Activated T-helper 1 cell treated with anti-CD3 and anti-CD28 coated beads, Interleukin-12 subunit alpha, Interleukin-12 subunit beta, Interleukin-2, Interleukin-4 antibody, amounts not matched to agents 30 ng/mL and 10 ng/mL and 1 ng/mL, durations not matched to agents 14 hours and 24 hours and 36 hours (primary cell): ENCODE data around the gene IFT20. TPM values are rescaled to one million over a fixed set of nuclear protein-coding genes. Genes with fewer than 3 reads are reported as not detected.

Source experiments
- DNase-seq: peaks from one replicate; pipeline ENCODE4 v3.0.0; 2021; ENCODE audit warnings: low spot score
- H3K27ac Mint-ChIP-seq: one replicate; pipeline ENCODE4 v1.8.0; 2021; ENCODE audit warnings: mild to moderate bottlenecking, mixed read lengths
- H3K27me3 Mint-ChIP-seq: one replicate; pipeline ENCODE4 v1.8.0; 2022; ENCODE audit warnings: mild to moderate bottlenecking, moderate library complexity, mixed read lengths; ENCODE audit not compliant: insufficient read depth
- H3K36me3 Mint-ChIP-seq: one replicate; pipeline ENCODE4 v1.8.0; 2021; ENCODE audit warnings: low read depth, mixed read lengths
- H3K4me1 Mint-ChIP-seq: one replicate; pipeline ENCODE4 v1.8.0; 2021; ENCODE audit warnings: low read depth, mixed read lengths
- H3K4me3 Mint-ChIP-seq: one replicate; pipeline ENCODE4 v1.8.0; 2021; ENCODE audit warnings: mild to moderate bottlenecking, moderate library complexity, mixed read lengths
- H3K9me3 Mint-ChIP-seq: one replicate; pipeline ENCODE4 v1.8.0; 2021; ENCODE audit warnings: mixed read lengths
- intact Hi-C: fragments of 100-400 bp; cut with micrococcal nuclease; formaldehyde crosslinking; loops from one replicate; pipeline ENCODE4 v1.15.1; 2024
- total RNA-seq: library from RNA; stranded (reverse); gene quantifications from 2 replicates; pipeline ENCODE4 v1.2.3, GENCODE V29; 2022

The IFT20 gene
- total RNA-seq, 1 donor from 2014 or later, result 21.3 TPM

- Mint-ChIP-seq H3K4me1 (peaks cover 18% of the 10 kb centered on the region), H3K27me3 (peaks cover 63% of the 10 kb centered on the region)
- intact Hi-C loops, result loop anchor here (2.0 to 5.0 kb wide), 2 partner anchors 55 to 237 kb away; partner anchors contain the start of genes IFT20, NLK and TNFAIP1
Observed at GRCh38 chr17:28279411-28279810, 55.9 kb downstream of the IFT20 start.

More at GRCh38 chr17:28279411-28279810, 55.9 kb downstream of the IFT20 start:
- Mint-ChIP-seq H3K4me3 (no peak overlapping the region), H3K36me3 (no peaks in the 10 kb centered on the region), H3K9me3 (no peaks in the 10 kb centered on the region), H3K27ac (no peak overlapping the region)
- DNase-seq, result no peak

Other genes starting within 250 kb of the IFT20 start
- gene TMEM97, start 16.3 kb downstream of the IFT20 start, total RNA-seq, result 60.9 and 64.5 TPM in 2 replicates
- 35.1 and 39.9 TPM in 2 replicates for gene TNFAIP1, start 289 bp upstream of the IFT20 start, total RNA-seq
- 110 and 114 TPM in 2 replicates for gene POLDIP2, start 22.1 kb upstream of the IFT20 start, total RNA-seq
- gene SEBOX, start 29.7 kb upstream of the IFT20 start, total RNA-seq, result not detected in 2 replicates
- 0.31 and 0.34 TPM in 2 replicates for gene VTN, start 34.8 kb upstream of the IFT20 start, total RNA-seq
- 40.7 and 45.6 TPM in 2 replicates for gene SARM1, start 36.2 kb upstream of the IFT20 start, total RNA-seq
- gene SLC46A1, start 70.7 kb upstream of the IFT20 start, total RNA-seq, result 7.8 and 8.1 TPM in 2 replicates
- not detected in 2 replicates for gene SLC13A2, start 138.2 kb upstream of the IFT20 start, total RNA-seq
- gene FOXN1, start 170.9 kb upstream of the IFT20 start, total RNA-seq, result not detected in 2 replicates
- 63.3 and 63.9 TPM in 2 replicates for gene UNC119, start 217.2 kb upstream of the IFT20 start, total RNA-seq
- gene PIGS, start 236.1 kb upstream of the IFT20 start, total RNA-seq, result 57.8 and 61.2 TPM in 2 replicates
- gene ALDOC, start 241.4 kb upstream of the IFT20 start, total RNA-seq, result 44.0 and 47.6 TPM in 2 replicates